ENCODE data around the gene NKX2-4.

- TF ChIP-seq, protein P1, sequence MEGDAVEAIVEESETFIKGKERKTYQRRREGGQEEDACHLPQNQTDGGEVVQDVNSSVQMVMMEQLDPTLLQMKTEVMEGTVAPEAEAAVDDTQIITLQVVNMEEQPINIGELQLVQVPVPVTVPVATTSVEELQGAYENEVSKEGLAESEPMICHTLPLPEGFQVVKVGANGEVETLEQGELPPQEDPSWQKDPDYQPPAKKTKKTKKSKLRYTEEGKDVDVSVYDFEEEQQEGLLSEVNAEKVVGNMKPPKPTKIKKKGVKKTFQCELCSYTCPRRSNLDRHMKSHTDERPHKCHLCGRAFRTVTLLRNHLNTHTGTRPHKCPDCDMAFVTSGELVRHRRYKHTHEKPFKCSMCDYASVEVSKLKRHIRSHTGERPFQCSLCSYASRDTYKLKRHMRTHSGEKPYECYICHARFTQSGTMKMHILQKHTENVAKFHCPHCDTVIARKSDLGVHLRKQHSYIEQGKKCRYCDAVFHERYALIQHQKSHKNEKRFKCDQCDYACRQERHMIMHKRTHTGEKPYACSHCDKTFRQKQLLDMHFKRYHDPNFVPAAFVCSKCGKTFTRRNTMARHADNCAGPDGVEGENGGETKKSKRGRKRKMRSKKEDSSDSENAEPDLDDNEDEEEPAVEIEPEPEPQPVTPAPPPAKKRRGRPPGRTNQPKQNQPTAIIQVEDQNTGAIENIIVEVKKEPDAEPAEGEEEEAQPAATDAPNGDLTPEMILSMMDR (IDR thresholded peaks at IDR 0.05) = no peak
- TF ChIP-seq POLR2AphosphoS5 (IDR thresholded peaks at IDR 0.05) (no peak), POLR2A (IDR thresholded peaks at IDR 0.05) (no peak)
These were observed 23.9 kb downstream of the NKX2-4 start for GRCh38 chr20:21373436-21373835.
